ENCODE measurements around the gene SSX1.
"Not testable (repeated sequence)": the region's sequence is repeated elsewhere in the genome, so short reads cannot be mapped to it uniquely, and the experiment has no call there.

DNA sequence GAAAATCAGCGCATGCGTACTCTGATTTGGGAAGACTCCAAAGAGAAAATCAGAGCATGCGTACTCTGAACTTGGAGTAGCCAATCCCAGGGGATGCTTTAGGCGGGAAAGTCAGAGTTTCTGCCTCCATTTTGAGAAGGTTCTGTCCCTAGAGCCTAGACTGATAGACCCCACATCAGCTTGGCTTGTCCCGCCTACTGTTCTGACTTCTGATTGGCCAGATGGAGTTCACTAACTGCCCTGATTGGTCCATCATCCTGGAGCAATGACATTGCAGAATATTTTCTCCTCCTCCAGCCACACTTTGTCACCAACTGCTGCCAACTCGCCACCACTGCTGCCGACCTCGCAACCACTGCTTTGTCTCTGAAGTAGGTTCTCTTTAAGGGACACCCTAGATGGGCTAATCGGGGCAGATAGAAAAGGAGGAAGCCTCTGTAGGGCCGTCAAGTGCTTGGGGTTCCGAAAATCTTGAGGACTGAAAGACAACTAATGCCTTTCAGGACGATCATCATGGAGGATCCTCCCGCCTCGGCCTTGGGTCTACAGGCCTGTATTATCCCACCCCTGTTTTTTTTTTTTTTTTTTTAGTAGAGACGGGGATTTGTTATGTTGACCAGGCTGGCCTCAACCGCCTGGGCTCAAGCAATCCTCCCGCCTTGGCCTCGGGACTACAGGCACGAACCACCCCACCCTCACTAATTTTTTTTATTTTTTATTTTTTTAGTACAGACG lies at the start of gene SSX1:
- TF ChIP-seq CTCF (IDR thresholded peaks at IDR 0.05); EZH2 (IDR thresholded peaks at IDR 0.05; ENCODE audit: borderline replicate concordance, insufficient read depth, low read depth, low read length, poor library complexity, severe bottlenecking): not testable (repeated sequence)
